T-helper 2 cell treated with Interferon-gamma antibody and Interleukin-4, amounts not matched to agents 100 ng/mL and 5 ng/mL, for 36 hours (primary cell): Measurements from ENCODE around the gene BSDC1. TPM values are rescaled to one million over a fixed set of nuclear protein-coding genes. Genes with fewer than 3 reads are reported as not detected.
"Not testable (repeated sequence)": the region's sequence is repeated elsewhere in the genome, so short reads cannot be mapped to it uniquely, and the experiment has no call there.

Experiments
- intact Hi-C: fragments of 100-400 bp; cut with micrococcal nuclease; formaldehyde crosslinking; loops from one replicate; pipeline ENCODE4 v1.15.1; 2023
- total RNA-seq: library from RNA; stranded (reverse); gene quantifications from 2 replicates; pipeline ENCODE4 v1.2.3, GENCODE V29; 2022

Gene BSDC1
- 48.3 and 49.9 TPM in 2 replicates for total RNA-seq

GRCh38 chr1:32394141-32394889 lies at the start of gene BSDC1:
Gene BSDC1, minus strand, starts transcription at chr1:32394441. Its CDS starts 27 bp downstream, at chr1:32394414.
- intact Hi-C loops, result loop anchor here (1.0 to 5.0 kb wide), 7 partner anchors 43 to 450 kb away; partner anchors contain the start of genes CCDC28B, MARCKSL1, RBBP4 and TXLNA

- intact Hi-C loops, result not testable (repeated sequence)
Measured at GRCh38 chr1:32441467-32441866, 47.2 kb upstream of the BSDC1 start.

GRCh38 chr1:32438777-32439176 lies 44.5 kb upstream of the BSDC1 start:
- intact Hi-C loops, result not testable (repeated sequence)

- intact Hi-C loops, result no loop called here
Measured at GRCh38 chr1:32438136-32438535, 43.9 kb upstream of the BSDC1 start.

GRCh38 chr1:32431736-32432400 lies 37.6 kb upstream of the BSDC1 start:
- intact Hi-C loops, result no loop called here

- intact Hi-C loops, result no loop called here
Measured at GRCh38 chr1:32427264-32427963, 33.2 kb upstream of the BSDC1 start.

DNA sequence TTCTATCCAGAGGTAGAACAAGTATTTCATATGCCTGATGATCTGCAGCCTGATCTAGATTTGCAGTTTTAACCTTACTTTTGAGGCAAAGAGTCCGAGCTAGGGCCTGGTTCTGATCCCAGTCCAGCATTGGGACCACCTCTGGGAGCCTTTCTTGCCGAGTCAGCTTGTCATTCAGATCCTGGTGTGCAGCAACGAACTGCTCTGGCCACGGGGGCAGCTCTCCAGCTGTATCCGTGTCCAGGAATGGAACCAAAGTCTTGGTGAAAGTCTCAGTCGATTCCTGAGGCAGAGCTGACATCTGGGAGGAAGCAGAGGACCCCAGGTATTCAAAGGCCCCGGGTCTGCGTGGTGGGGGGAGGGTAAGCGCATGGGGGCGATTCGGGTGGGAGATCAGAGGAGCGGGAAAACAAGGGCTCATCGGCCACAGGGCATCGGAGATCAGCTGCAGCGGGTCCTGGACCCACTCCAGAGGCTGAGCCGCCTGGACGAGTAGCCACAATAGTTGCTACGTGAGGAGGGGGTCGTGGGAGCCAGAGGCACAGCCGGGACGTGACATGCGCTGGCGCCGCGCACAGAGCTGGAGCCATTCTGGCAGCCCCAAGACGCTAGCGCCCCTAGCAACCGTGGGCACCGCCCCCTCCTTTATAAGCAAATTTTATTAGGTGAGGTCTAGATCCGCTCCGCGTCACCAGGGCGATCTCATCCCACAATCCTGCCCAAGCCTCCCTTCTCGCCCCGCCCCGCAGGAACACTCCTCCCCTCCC lies 32.4 kb upstream of the BSDC1 start:
- intact Hi-C loops, result no loop called here

GRCh38 chr1:32421775-32422174 lies 27.5 kb upstream of the BSDC1 start:
- intact Hi-C loops, result no loop called here

- intact Hi-C loops, result loop anchor here (1.0 to 5.0 kb wide), 3 partner anchors 14 to 212 kb away; partner anchors contain the start of gene CCDC28B
Measured at GRCh38 chr1:32414186-32414886, 20.1 kb upstream of the BSDC1 start.

DNA sequence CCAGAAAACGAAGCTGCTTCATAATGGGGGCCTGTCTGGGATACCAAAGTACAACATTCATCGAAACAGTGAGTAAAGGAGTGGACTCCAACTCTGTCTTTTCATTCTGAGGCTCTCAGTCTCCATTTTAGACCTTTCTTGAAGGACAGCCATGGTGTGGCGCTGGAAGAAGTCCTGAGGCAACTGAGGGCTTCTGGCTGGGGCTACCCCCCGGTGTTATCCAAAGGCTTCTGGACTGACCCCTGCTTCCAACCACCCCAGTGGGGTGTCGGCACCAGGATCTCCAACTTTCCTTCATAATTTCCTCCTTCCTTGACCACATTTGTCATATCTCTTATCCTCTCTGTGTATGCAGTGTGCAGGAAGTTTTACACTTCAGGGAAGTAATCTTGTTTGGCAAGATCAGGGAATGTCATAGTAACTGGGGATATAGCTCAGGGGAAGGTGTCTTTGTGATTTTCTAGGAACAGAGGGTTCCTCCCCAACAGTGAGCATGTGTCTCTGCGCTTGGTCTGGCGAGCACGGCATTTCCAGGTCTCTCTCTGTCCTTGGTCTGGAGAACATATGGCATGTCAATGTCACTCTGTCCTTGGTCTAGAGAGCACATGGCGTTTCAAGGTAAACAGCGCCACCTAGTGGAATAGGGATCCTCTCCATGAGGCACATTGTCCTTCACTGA lies 19.4 kb upstream of the BSDC1 start:
- intact Hi-C loops, result loop anchor here (1.0 to 5.0 kb wide), 3 partner anchors 13 to 211 kb away; partner anchors contain the start of gene CCDC28B

DNA sequence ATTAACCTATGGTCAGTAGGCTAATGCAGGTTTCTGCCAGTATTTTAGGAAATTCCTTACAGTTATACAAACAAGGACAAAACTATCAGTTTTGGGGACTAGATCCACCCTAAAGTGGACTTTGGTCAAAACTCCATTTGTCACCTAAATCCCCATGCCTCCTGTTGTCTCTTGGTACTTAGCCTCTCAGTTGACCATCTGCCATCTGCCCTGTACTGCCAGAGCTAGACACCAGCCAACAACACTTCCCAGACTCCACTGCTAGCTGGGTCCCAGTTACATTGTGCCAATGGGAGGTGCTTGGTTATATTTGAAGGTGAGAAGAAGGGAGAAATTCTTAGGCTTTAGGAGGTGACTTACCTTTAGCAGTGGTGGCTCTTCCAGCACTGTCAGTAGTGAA lies 17.0 kb upstream of the BSDC1 start:
- intact Hi-C loops, result loop anchor here (5.0 kb wide), 1 partner anchor 209 kb away; the partner anchor contains the start of gene CCDC28B

GRCh38 chr1:32406629-32407111 lies 12.4 kb upstream of the BSDC1 start:
- intact Hi-C loops, result no loop called here

- intact Hi-C loops, result no loop called here
Measured at GRCh38 chr1:32405672-32406467, 11.6 kb upstream of the BSDC1 start.

GRCh38 chr1:32404946-32405345 lies 10.7 kb upstream of the BSDC1 start:
- intact Hi-C loops, result no loop called here

- intact Hi-C loops, result loop anchor here (2.0 kb wide), 1 partner anchor 14 kb away; no protein-coding TSS in a partner anchor
Measured at GRCh38 chr1:32400876-32401631, 6.8 kb upstream of the BSDC1 start.

GRCh38 chr1:32399843-32400242 lies 5.6 kb upstream of the BSDC1 start:
- intact Hi-C loops, result loop anchor here (2.0 kb wide), 1 partner anchor 15 kb away; no protein-coding TSS in a partner anchor

DNA sequence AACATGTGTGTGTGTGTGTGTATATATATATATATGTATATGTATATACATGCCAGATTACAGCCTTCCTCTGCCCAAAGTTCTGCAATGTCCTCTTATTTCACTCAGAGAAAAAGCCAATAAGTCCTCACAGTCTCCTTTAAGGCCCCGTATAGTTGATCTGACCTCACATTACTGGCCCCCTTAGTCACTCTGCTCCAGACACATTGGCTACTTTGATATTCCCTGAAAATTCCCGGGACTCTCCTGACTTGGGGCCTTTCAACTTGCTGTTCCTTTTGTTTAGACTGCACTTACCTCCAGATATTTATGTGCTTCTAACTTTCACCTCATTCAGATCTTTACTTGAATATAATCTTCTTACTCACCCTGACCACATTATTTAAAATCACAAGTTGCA lies 4.2 kb upstream of the BSDC1 start:
- intact Hi-C loops, result no loop called here

DNA sequence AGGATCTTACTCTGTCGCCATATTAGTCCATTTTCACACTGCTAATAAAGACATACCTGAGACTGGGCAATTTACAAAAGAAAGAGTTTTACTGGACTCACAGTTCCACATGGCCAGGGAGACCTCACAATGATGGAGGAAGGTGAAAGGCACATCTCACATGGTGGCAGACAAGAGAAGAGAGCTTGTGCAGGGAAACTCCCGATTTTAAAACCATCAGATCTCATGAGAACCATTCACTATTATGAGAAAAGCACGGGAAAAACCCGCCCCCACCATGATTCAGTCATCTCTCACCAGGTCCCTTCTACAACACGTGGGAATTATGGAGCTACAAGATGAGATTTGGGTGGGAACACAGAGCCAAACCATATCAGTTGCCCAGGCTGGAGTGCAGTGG lies 2.3 kb upstream of the BSDC1 start:
- intact Hi-C loops, result not testable (repeated sequence)
